HG02623 (cell line): ENCODE measurements around the gene INAFM2.
A peak's percentile ranks its signal among the peaks of the same experiment; 100 is the strongest.

Experiments used
- ATAC-seq: cut with Tn5 transposase; IDR thresholded peaks from one replicate; pipeline ENCODE4 v1.9.1; 2021; ENCODE audit warnings: moderate library complexity; ENCODE audit not compliant: unreplicated experiment

Gene INAFM2

GRCh38 chr15:40327457-40327856 lies 4.0 kb downstream of the INAFM2 start:
- ATAC-seq, result no peak

GRCh38 chr15:40328176-40328575 lies 4.7 kb downstream of the INAFM2 start:
- ATAC-seq, result no peak

- ATAC-seq, result no peak
Measured at GRCh38 chr15:40328751-40329150, 5.3 kb downstream of the INAFM2 start.

GRCh38 chr15:40329804-40330203 lies 6.3 kb downstream of the INAFM2 start:
- no peak for ATAC-seq

GRCh38 chr15:40330368-40330836 lies 6.9 kb downstream of the INAFM2 start:
- ATAC-seq, result no peak

GRCh38 chr15:40331026-40331425 lies 7.5 kb downstream of the INAFM2 start:
- ATAC-seq, result no peak

GRCh38 chr15:40331637-40332036 lies 8.1 kb downstream of the INAFM2 start:
- ATAC-seq, result no peak

- ATAC-seq, result no peak
Measured at GRCh38 chr15:40332113-40332781, 8.8 kb downstream of the INAFM2 start.

- ATAC-seq, result no peak
Measured at GRCh38 chr15:40333922-40334492, 10.5 kb downstream of the INAFM2 start.

GRCh38 chr15:40334541-40334940 lies 11.0 kb downstream of the INAFM2 start:
- no peak for ATAC-seq

GRCh38 chr15:40334941-40335795 lies 11.7 kb downstream of the INAFM2 start:
- no peak for ATAC-seq

- ATAC-seq, result no peak
Measured at GRCh38 chr15:40335938-40336743, 12.6 kb downstream of the INAFM2 start.

- no peak for ATAC-seq
Measured at GRCh38 chr15:40336744-40337122, 13.2 kb downstream of the INAFM2 start.

- no peak for ATAC-seq
Measured at GRCh38 chr15:40337597-40337996, 14.1 kb downstream of the INAFM2 start.

- peak; percentile 48 for ATAC-seq
Measured at GRCh38 chr15:40338041-40338657, 14.7 kb downstream of the INAFM2 start.

- no peak for ATAC-seq
Measured at GRCh38 chr15:40338921-40339620, 15.6 kb downstream of the INAFM2 start.

GRCh38 chr15:40339621-40339945 lies 16.1 kb downstream of the INAFM2 start:
- ATAC-seq, result no peak

- ATAC-seq, result no peak
Measured at GRCh38 chr15:40340038-40340739, 16.7 kb downstream of the INAFM2 start.

- no peak for ATAC-seq
Measured at GRCh38 chr15:40340740-40341400, 17.4 kb downstream of the INAFM2 start, which contains the start of gene CCDC9B. Gene CCDC9B, minus strand, starts transcription at chr15:40340939. Its CDS starts 120 bp downstream, at chr15:40340819.
